Measurements from ENCODE around the gene DNMT3A. TPM values are rescaled to one million over a fixed set of nuclear protein-coding genes. Genes with fewer than 3 reads are reported as not detected.

Gene DNMT3A
- total and polyA plus RNA-seq, 2 of the 8 experiments (the other 6 are each of a cell fraction or from before 2014, with no cell fraction given): 33.6 to 178 TPM

DNA sequence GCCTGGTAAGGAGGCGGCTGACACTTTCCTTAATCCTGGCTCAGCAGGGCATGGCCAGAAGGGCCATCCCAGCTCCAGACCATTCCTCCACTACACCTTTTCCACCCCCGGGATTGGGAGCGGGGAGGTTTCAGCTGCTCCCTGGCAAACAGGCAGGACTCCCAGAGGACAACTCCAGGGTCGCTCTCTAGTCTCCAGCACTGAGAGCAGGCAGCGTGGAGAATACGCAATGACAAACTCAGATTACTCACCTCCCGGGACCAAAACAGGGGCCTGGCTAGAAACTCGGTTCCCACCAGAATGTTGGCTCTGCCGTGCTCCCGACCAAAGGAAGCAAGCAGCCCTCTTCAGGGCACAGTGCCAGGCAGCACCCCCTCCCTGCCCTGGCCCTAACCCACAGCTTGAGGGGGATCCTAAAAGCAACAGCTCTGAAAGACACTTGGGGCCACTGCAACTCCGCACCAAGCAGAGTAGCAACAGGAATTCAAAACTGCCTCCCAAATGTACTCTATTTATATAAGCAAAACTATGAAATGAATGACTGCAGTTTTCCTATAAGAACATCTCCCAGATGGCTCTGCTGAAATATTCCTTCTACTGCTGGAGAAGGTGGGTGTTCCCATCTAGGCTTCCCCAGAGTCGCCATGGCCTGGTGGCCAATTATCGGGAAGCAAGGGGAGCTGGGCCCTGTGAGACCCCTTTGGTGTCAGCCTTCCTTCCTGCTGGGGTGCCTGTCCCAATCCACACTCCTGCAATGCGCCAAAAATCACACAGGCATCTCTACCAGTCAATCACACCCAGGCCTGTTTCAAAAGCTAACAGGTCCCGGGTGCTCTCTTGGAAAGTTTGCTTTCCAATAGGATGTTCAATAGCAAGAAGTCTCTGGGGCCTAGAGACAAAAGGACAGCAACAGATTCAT is 112.2 kb downstream of the DNMT3A start (continued):
- TF ChIP-seq SAP30 (IDR thresholded peaks at IDR 0.05; ENCODE audit: insufficient read depth, insufficient replicate concordance, low read length): no peak
